ENCODE results near the gene FXR1.

DNA sequence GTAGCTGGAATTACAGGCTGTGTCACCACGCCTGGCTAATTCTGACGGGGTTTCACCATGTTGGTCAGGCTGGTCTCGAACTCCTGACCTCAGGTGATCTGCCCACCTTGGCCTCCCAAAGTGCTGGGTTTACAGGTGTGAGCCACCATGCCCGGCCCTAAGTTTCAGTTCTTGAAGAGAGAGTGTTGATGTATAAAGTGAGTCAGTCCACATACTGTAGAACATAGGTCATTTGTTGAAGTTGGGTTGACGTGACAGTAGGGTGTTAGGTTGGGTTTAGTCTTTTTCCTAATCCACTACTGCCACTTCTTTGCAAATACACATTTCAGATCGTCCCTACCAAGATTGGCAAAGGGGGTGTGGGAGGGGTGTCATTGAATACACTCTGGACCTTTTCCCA lies 61.8 kb downstream of the FXR1 start:
- TF ChIP-seq, protein P1, sequence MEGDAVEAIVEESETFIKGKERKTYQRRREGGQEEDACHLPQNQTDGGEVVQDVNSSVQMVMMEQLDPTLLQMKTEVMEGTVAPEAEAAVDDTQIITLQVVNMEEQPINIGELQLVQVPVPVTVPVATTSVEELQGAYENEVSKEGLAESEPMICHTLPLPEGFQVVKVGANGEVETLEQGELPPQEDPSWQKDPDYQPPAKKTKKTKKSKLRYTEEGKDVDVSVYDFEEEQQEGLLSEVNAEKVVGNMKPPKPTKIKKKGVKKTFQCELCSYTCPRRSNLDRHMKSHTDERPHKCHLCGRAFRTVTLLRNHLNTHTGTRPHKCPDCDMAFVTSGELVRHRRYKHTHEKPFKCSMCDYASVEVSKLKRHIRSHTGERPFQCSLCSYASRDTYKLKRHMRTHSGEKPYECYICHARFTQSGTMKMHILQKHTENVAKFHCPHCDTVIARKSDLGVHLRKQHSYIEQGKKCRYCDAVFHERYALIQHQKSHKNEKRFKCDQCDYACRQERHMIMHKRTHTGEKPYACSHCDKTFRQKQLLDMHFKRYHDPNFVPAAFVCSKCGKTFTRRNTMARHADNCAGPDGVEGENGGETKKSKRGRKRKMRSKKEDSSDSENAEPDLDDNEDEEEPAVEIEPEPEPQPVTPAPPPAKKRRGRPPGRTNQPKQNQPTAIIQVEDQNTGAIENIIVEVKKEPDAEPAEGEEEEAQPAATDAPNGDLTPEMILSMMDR (IDR thresholded peaks at IDR 0.05), result no peak
- TF ChIP-seq POLR2AphosphoS5 (IDR thresholded peaks at IDR 0.05), result no peak
